ENCODE measurements around the gene CHRND.

- peak; percentile 85 for TF ChIP-seq POLR2A (IDR thresholded peaks at IDR 0.05; ENCODE audit: extremely low read depth, insufficient read length)
- TF ChIP-seq, protein P1, sequence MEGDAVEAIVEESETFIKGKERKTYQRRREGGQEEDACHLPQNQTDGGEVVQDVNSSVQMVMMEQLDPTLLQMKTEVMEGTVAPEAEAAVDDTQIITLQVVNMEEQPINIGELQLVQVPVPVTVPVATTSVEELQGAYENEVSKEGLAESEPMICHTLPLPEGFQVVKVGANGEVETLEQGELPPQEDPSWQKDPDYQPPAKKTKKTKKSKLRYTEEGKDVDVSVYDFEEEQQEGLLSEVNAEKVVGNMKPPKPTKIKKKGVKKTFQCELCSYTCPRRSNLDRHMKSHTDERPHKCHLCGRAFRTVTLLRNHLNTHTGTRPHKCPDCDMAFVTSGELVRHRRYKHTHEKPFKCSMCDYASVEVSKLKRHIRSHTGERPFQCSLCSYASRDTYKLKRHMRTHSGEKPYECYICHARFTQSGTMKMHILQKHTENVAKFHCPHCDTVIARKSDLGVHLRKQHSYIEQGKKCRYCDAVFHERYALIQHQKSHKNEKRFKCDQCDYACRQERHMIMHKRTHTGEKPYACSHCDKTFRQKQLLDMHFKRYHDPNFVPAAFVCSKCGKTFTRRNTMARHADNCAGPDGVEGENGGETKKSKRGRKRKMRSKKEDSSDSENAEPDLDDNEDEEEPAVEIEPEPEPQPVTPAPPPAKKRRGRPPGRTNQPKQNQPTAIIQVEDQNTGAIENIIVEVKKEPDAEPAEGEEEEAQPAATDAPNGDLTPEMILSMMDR (IDR thresholded peaks at IDR 0.05; ENCODE audit: low read depth, low read length), result peak; percentile 6
These were observed 24.6 kb downstream of the CHRND start, which contains the start of the genes EIF4E2 and TIGD1 for GRCh38 chr2:232550354-232551249.

Measured in NB4 (cell line).